Right lobe of liver (tissue), 4 donors: Measurements from ENCODE around the gene SAFB2.

Source experiments
- POLR2A ChIP-seq: fragments of 450-650 bp; IDR thresholded peaks from one replicate; pipeline ENCODE4 v1.6.1; 2017; ENCODE audit warnings: antibody characterized with exemption, mild to moderate bottlenecking
- TF ChIP-seq, protein P1 (sequence below), 4 donors: fragments of 200-600 bp in 3 of 4; fragments of 450-650 bp in 1 of 4; IDR thresholded peaks; one replicate each; pipeline versions ENCODE4 v1.5.1 to v1.8.0; 2016 to 2022; ENCODE audit warnings: antibody characterized with exemption in 4 of 4, mild to moderate bottlenecking in 2 of 4
- donor health status: DM: no; HTN: no; CAD: no.
- donor health status: DM: no; HTN: no; CAD: no.
- donor health status: DM: no; HTN: yes; CAD: no.

DNA sequence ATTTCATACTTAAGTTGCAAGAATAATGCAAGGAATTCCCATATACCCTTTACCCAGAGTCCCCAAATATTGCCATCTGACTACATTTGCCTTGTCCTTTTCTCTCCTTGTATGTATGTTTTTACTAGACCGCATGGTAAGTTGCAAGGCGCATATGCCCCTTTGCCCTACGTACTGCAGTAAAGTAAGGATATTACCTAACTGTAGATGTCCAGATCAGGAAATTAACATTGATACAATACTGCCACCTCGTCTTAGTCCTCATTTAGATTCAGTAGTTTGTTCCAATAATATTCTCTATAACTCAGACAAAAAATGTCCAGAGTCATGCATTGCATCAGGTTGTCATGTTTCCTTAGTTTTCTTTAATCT is 9.7 kb upstream of the SAFB2 start:
- TF ChIP-seq, protein P1, sequence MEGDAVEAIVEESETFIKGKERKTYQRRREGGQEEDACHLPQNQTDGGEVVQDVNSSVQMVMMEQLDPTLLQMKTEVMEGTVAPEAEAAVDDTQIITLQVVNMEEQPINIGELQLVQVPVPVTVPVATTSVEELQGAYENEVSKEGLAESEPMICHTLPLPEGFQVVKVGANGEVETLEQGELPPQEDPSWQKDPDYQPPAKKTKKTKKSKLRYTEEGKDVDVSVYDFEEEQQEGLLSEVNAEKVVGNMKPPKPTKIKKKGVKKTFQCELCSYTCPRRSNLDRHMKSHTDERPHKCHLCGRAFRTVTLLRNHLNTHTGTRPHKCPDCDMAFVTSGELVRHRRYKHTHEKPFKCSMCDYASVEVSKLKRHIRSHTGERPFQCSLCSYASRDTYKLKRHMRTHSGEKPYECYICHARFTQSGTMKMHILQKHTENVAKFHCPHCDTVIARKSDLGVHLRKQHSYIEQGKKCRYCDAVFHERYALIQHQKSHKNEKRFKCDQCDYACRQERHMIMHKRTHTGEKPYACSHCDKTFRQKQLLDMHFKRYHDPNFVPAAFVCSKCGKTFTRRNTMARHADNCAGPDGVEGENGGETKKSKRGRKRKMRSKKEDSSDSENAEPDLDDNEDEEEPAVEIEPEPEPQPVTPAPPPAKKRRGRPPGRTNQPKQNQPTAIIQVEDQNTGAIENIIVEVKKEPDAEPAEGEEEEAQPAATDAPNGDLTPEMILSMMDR (IDR thresholded peaks at IDR 0.05) = no peak
- TF ChIP-seq POLR2A = no peak
